Vagina (tissue), 2 donors: Measurements from ENCODE around the gene ANKRD44. TPM values are rescaled to one million over a fixed set of nuclear protein-coding genes. Genes with fewer than 3 reads are reported as not detected.

ENCODE experiments used
- DNase-seq, 2 donors: peaks; one replicate each; pipeline ENCODE4 v3.0.0-alpha.2; 2017; ENCODE audit errors: extremely low spot score in 2 of 2
- H3K27ac ChIP-seq: fragments of 200-600 bp; sonication (generic); one replicate; pipeline ENCODE4 v1.5.1; 2019
- H3K27me3 ChIP-seq: fragments of 200-600 bp; sonication (generic); one replicate; pipeline ENCODE4 v1.5.1; 2019
- H3K36me3 ChIP-seq, 2 donors: fragments of 200-600 bp; sonication (generic); one replicate each; pipeline ENCODE4 v1.5.1; 2017 to 2019
- H3K4me1 ChIP-seq: fragments of 200-600 bp; sonication (generic); one replicate; pipeline ENCODE4 v1.5.1; 2019
- H3K4me3 ChIP-seq, 2 donors: fragments of 200-600 bp; sonication (generic); 1 replicate in 1 of 2; 2 replicates in 1 of 2; pipeline ENCODE4 v1.5.1; 2016 to 2019
- H3K9me3 ChIP-seq: fragments of 200-600 bp; sonication (generic); one replicate; pipeline ENCODE4 v1.5.1; 2019
- POLR2A ChIP-seq, 2 donors: fragments of 450-650 bp; IDR thresholded peaks; one replicate each; pipeline ENCODE4 v1.6.1; 2017; ENCODE audit warnings: antibody characterized with exemption in 2 of 2, mild to moderate bottlenecking in 2 of 2, moderate library complexity in 2 of 2
- POLR2AphosphoS5 ChIP-seq, 2 donors: sonication (generic); formaldehyde crosslinking; IDR thresholded peaks; one replicate each; pipeline ENCODE4 v1.9.0; 2017; ENCODE audit warnings: antibody characterized with exemption in 2 of 2, mild to moderate bottlenecking in 2 of 2, low read depth in 1 of 2; ENCODE audit not compliant: insufficient read depth in 1 of 2
- intact Hi-C: fragments of 100-400 bp; cut with DNase I; formaldehyde crosslinking; loops from one replicate; pipeline ENCODE4 v1.15.1; 2023
- total RNA-seq: library from RNA; depleted of rRNA; stranded (reverse); fragments of >200 nt; gene quantifications from one replicate; pipeline ENCODE4 v1.2.3, GENCODE V29; 2016
- TF ChIP-seq, protein P1 (sequence below), 3 experiments: fragments of 450-650 bp in 2 of 3; fragments of 200-600 bp in 1 of 3; sonication (generic) in 1 of 3; IDR thresholded peaks; one replicate each; pipeline ENCODE4 v1.5.1; 2017 to 2019; ENCODE audit warnings: antibody characterized with exemption in 3 of 3, mild to moderate bottlenecking in 2 of 3, moderate library complexity in 2 of 3

ANKRD44 gene
- total RNA-seq, 1 donor from 2014 or later, result 46.4 TPM

DNA sequence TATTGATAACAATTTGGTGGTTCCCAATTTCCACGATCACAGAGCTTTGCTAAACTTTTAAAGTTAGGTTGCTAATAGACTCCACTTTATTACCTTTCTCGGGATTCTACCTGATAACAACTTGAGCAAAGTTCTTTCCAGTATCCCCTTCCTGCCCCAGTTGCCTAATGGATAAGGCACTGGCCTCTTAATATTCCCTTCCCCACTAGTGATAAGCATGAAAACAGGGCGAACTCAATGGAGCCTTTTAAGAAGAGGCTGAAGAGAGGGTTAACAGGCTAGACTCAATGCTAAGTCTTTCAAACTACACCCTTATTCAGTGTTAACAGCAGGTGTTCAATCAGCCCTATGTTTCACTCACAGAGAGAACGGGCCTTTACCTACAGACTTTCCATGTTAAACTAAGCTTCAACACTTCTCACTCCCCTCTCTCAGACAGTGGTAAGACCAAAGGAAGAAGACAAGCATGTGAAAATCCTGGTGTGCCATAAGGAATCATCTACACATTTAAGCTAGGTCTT lies 75.8 kb downstream of the ANKRD44 start:
- intact Hi-C loops, result no loop called here
- Histone ChIP-seq H3K27me3 (no peaks in the 10 kb centered on the region), H3K9me3 (no peaks in the 10 kb centered on the region), H3K36me3 (no peaks in the 10 kb centered on the region), H3K4me1 (peaks cover 45% of the 10 kb centered on the region), H3K4me3 (no peak overlapping the region), H3K27ac (no peak overlapping the region)
- TF ChIP-seq POLR2AphosphoS5 (IDR thresholded peaks at IDR 0.05; ENCODE audit: insufficient read depth in 1 of 2, low read depth in 1 of 2) (no peak), POLR2A (IDR thresholded peaks at IDR 0.05) (no peak)
- TF ChIP-seq, protein P1, sequence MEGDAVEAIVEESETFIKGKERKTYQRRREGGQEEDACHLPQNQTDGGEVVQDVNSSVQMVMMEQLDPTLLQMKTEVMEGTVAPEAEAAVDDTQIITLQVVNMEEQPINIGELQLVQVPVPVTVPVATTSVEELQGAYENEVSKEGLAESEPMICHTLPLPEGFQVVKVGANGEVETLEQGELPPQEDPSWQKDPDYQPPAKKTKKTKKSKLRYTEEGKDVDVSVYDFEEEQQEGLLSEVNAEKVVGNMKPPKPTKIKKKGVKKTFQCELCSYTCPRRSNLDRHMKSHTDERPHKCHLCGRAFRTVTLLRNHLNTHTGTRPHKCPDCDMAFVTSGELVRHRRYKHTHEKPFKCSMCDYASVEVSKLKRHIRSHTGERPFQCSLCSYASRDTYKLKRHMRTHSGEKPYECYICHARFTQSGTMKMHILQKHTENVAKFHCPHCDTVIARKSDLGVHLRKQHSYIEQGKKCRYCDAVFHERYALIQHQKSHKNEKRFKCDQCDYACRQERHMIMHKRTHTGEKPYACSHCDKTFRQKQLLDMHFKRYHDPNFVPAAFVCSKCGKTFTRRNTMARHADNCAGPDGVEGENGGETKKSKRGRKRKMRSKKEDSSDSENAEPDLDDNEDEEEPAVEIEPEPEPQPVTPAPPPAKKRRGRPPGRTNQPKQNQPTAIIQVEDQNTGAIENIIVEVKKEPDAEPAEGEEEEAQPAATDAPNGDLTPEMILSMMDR (IDR thresholded peaks at IDR 0.05), result no peak
- DNase-seq, result no peak

DNA sequence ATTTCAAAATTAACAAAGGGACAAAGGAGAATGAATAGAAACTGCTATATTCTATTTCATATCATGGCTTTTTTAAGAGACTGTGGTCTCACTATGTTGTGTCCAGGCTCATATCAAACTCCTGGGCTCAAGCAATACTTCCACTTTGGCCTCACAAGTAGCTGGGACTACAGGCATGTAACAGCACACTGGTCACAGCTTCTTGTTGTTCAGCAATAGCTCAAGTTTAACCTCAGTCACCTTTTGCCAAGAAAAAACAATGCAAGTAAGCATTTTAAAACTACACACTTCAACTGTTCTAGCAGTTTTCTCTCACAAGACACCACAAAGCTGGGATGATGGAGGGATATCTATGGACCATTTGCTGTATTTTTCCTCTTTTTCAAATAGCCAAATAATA lies 77.1 kb downstream of the ANKRD44 start:
- no peak for DNase-seq
- TF ChIP-seq POLR2A (IDR thresholded peaks at IDR 0.05) (no peak), POLR2AphosphoS5 (IDR thresholded peaks at IDR 0.05; ENCODE audit: insufficient read depth in 1 of 2, low read depth in 1 of 2) (no peak)
- TF ChIP-seq, protein P1 (IDR thresholded peaks at IDR 0.05), result no peak
- Histone ChIP-seq H3K27me3 (no peaks in the 10 kb centered on the region), H3K9me3 (no peaks in the 10 kb centered on the region), H3K4me3 (no peak overlapping the region), H3K27ac (no peak overlapping the region), H3K36me3 (no peaks in the 10 kb centered on the region), H3K4me1 (peaks cover 42% of the 10 kb centered on the region)
- intact Hi-C loops, result no loop called here

DNA sequence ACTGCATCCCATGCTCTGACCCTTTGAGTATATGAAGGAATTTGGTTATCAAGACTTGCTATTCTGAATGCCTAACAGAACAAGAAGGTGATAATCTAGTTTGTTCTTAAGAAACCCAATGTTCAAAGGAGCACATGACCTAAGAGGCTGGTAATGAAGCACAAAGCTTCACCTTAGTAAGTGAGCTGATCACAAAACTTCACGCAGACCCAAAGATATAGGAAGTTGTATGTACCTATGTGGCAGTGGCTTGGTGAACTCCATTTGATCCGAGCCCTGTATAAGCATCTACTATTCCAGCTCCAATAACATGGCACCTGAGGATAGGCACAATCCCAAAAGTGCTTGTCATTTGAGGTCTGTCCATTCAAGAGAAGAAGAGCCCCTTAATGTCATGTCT lies 78.6 kb downstream of the ANKRD44 start:
- intact Hi-C loops, result no loop called here
- no peaks in the 10 kb centered on the region for H3K9me3 ChIP-seq
- no peak for DNase-seq
- H3K4me3 ChIP-seq, result no peak overlapping the region
- no peak overlapping the region for H3K27ac ChIP-seq
- H3K4me1 ChIP-seq, result peaks cover 33% of the 10 kb centered on the region
- no peaks in the 10 kb centered on the region for H3K27me3 ChIP-seq
- H3K36me3 ChIP-seq, result no peaks in the 10 kb centered on the region
- TF ChIP-seq, protein P1 (IDR thresholded peaks at IDR 0.05), result no peak
- TF ChIP-seq POLR2A (IDR thresholded peaks at IDR 0.05) (no peak), POLR2AphosphoS5 (IDR thresholded peaks at IDR 0.05; ENCODE audit: insufficient read depth in 1 of 2, low read depth in 1 of 2) (no peak)

DNA sequence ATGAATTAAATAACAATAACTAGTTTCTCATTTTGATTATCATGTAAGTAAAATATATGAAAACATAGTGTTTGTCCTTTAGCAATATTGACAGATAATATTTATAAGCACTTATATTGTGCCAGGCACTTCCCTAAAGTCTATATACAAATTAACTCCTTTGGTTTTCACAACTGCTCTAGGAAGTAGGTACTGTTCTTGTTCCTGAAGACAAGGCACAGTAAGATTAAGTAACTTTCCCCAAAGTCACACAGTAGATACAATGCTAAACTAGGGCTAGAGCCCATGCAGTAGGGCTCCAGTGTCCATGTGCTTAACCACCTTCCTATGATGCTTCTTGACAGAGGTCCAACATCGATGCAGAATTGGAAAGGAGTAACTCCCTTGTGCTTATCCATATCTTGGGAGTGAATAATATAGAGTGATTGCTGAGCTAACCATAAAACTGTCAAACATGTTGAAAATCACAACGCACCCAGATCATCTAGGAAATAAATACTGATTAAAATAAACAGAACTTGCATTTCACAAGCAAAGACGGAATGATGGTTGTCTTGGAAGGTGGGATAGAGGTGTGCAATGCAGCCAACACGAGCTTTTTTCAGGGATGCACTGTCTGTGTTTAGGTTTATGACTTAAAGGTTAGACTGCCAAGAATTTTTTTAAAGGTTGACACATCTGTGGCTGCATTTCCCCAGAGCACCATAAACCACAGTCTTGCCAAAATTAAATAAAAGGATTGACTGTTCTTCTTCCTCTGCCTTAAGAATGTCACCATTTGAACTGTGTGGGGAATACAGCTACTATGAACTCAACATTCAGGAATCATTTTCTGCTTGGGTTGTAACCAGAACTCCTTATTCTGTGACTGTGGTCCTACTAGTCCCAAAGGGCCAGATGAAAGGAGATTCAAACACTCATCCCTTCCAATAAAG lies 80.8 kb downstream of the ANKRD44 start:
- Histone ChIP-seq H3K27me3 (no peaks in the 10 kb centered on the region), H3K4me3 (no peak overlapping the region), H3K36me3 (no peaks in the 10 kb centered on the region), H3K9me3 (no peaks in the 10 kb centered on the region), H3K4me1 (peaks cover 34% of the 10 kb centered on the region), H3K27ac (no peak overlapping the region)
- no peak for TF ChIP-seq POLR2A (IDR thresholded peaks at IDR 0.05)
- TF ChIP-seq, protein P1 (IDR thresholded peaks at IDR 0.05), result no peak
- no peak for TF ChIP-seq POLR2AphosphoS5 (IDR thresholded peaks at IDR 0.05; ENCODE audit: insufficient read depth in 1 of 2, low read depth in 1 of 2)
- DNase-seq, result no peak
- intact Hi-C loops, result no loop called here

DNA sequence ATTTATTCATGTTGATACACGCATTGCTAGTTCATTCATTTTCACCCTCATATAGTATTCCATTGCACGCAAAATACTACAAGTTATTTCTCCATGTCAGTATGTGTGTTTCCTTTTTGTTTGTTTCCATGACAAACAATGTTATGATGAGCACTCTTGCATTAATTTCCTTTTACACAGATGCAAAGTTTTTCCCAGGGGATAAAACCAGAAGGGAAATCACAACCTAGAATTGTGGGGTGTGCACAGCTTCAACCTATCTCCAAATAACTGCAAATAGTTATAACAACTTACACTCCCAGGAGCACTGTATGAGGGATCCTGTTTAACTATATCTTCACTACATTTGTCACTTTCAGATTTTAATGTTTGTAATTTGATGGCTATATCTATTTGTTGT lies 87.1 kb downstream of the ANKRD44 start:
- intact Hi-C loops, result no loop called here

More for the DNA sequence above, 87.1 kb downstream of the ANKRD44 start:
- Histone ChIP-seq H3K27ac (no peak overlapping the region), H3K36me3 (no peaks in the 10 kb centered on the region), H3K9me3 (no peaks in the 10 kb centered on the region), H3K4me3 (no peak overlapping the region), H3K4me1 (peaks cover 11% of the 10 kb centered on the region), H3K27me3 (no peaks in the 10 kb centered on the region)
- no peak for DNase-seq
- TF ChIP-seq POLR2A (IDR thresholded peaks at IDR 0.05) (no peak), POLR2AphosphoS5 (IDR thresholded peaks at IDR 0.05; ENCODE audit: insufficient read depth in 1 of 2, low read depth in 1 of 2) (no peak)
- TF ChIP-seq, protein P1 (IDR thresholded peaks at IDR 0.05), result no peak
